Endothelial cell of umbilical vein (primary cell): ENCODE measurements around the gene MAST1.

Experiments used
- EZH2 ChIP-seq: IDR thresholded peaks from 2 replicates; pipeline ENCODE4 v1.6.1; 2012; ENCODE audit warnings: borderline replicate concordance, low read depth, mild to moderate bottlenecking, moderate library complexity, low read length, inconsistent platforms; ENCODE audit not compliant: severe bottlenecking
- FOS ChIP-seq: IDR thresholded peaks from 2 replicates; pipeline ENCODE4 v1.6.1; 2011; ENCODE audit warnings: mild to moderate bottlenecking, low read length, moderate library complexity, borderline replicate concordance; ENCODE audit not compliant: insufficient read depth
- JUN ChIP-seq: IDR thresholded peaks from 2 replicates; pipeline ENCODE4 v1.6.1; 2011; ENCODE audit warnings: borderline replicate concordance, low read depth; ENCODE audit not compliant: insufficient read length, insufficient read depth
- POLR2A ChIP-seq: IDR thresholded peaks from 2 replicates; pipeline ENCODE4 v1.6.1; 2012; ENCODE audit warnings: low read depth, mild to moderate bottlenecking, control low read depth, low read length
- POLR2AphosphoS5 ChIP-seq: IDR thresholded peaks from 2 replicates; pipeline ENCODE4 v1.6.1; 2012; ENCODE audit warnings: low read depth, mild to moderate bottlenecking, control low read depth, low read length, moderate library complexity; ENCODE audit not compliant: insufficient read depth
- TF ChIP-seq, protein P1 (sequence below), 2 donors: IDR thresholded peaks; 1 replicate in 1 of 2; 2 replicates in 1 of 2; pipeline ENCODE4 v1.5.1; 2011; ENCODE audit warnings: low read length in 2 of 2, mild to moderate bottlenecking in 2 of 2, moderate library complexity in 2 of 2, control low read depth in 1 of 2, inconsistent platforms in 1 of 2, low read depth in 1 of 2; ENCODE audit not compliant: insufficient read depth in 1 of 2; ENCODE audit errors: extremely low read depth in 1 of 2
- TF ChIP-seq, protein P2 (sequence below): IDR thresholded peaks from 2 replicates; pipeline ENCODE4 v1.6.1; 2011; ENCODE audit not compliant: insufficient read depth, insufficient read length

GRCh38 chr19:12802267-12803106, 35.8 kb upstream of the MAST1 start:
- TF ChIP-seq, protein P1, sequence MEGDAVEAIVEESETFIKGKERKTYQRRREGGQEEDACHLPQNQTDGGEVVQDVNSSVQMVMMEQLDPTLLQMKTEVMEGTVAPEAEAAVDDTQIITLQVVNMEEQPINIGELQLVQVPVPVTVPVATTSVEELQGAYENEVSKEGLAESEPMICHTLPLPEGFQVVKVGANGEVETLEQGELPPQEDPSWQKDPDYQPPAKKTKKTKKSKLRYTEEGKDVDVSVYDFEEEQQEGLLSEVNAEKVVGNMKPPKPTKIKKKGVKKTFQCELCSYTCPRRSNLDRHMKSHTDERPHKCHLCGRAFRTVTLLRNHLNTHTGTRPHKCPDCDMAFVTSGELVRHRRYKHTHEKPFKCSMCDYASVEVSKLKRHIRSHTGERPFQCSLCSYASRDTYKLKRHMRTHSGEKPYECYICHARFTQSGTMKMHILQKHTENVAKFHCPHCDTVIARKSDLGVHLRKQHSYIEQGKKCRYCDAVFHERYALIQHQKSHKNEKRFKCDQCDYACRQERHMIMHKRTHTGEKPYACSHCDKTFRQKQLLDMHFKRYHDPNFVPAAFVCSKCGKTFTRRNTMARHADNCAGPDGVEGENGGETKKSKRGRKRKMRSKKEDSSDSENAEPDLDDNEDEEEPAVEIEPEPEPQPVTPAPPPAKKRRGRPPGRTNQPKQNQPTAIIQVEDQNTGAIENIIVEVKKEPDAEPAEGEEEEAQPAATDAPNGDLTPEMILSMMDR (IDR thresholded peaks at IDR 0.05; ENCODE audit: extremely low read depth in 1 of 2, insufficient read depth in 1 of 2, low read depth in 1 of 2, low read length in 2 of 2) = no peak
- no peak for TF ChIP-seq EZH2
- no peak for TF ChIP-seq POLR2A
- TF ChIP-seq POLR2AphosphoS5 = no peak
- TF ChIP-seq FOS = no peak
- TF ChIP-seq, protein P2, sequence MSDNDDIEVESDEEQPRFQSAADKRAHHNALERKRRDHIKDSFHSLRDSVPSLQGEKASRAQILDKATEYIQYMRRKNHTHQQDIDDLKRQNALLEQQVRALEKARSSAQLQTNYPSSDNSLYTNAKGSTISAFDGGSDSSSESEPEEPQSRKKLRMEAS = no peak
- TF ChIP-seq JUN = no peak
